Stimulated activated CD8-positive, alpha-beta memory T cell treated with anti-CD3 and anti-CD28 coated beads, Interleukin-15, amount 100 ng/mL, for 4 hours (primary cell): Measurements from ENCODE around the gene CPNE2.

Experiments
- DNase-seq, 2 donors: peaks; one replicate each; pipeline ENCODE4 v3.0.0-alpha.2; 2020; ENCODE audit warnings: low read depth in 2 of 2

Gene CPNE2

DNA sequence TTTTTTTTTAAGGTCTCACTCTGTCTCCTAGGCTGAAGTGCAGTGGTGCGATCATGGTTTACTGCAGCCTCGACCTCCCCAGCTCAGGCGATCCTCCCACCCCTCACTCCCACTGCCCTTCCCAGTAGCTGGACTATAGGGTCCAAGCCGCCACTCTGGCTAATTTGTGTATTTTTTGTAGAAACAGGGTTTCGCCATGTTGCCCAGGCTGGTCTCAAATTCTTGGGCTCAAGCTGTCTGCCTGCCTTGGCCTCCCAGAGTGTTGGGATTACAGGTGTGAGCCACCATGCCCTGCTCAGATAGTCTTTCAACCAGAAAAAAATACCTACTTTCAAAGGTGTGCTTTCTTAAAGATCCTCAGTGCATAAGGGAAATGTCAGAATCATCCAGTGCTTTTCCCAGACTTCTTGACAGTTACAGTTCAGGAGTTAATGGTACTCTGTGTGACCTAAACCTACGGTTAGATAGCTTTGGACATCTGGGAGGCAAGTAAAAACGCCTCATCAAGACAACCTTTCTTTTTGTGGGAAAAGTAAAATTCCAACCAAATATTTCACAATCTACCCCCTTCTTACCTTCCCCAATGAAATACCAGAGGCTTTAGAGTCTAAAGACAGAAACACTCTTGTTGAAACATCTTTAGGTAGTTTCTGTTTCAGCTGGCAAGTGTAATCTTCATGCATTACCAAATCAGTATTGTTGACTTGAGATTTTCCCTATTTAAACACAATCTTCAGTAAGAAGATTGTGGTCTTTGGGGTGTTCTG is 100.5 kb downstream of the CPNE2 start:
- no peak for DNase-seq

DNA sequence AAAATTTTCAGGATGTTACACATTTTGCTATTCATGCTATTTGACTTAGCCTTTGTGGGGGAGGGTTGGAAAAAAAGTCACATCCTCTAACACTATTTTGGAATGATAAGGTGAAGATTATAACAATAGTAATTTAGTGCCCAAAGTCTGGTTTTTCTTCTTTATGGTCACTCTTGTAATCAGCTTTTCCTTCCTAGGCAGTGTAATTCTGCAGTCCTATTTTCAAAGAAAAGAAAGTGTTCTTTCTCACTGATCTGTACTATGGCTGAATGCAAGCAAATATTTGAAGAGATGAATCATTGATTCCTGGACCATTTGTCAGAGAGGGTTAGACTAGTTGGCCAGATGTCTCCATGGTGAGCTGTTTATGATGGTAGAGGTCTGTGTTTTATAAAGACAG is 102.1 kb downstream of the CPNE2 start:
- no peak for DNase-seq

DNA sequence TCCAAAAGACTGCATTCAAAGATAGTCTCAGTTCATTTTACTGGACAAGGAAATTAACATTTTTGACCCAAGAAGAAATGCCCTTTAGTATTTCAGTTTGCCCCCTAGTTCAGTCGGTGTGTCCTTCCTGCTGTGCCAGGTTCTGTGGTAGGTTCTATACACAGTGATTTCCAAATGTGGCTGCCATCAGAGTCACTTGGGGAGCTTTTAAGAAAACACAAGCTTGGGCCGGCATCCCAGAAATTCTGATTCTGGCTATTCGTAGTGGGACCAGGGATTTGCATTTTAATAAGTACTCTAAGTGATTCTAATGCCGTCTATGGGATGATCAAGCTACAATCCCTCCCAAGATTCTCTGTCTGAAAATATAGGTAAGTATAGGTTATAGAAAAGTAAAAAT is 103.9 kb downstream of the CPNE2 start:
- DNase-seq = no peak

DNA sequence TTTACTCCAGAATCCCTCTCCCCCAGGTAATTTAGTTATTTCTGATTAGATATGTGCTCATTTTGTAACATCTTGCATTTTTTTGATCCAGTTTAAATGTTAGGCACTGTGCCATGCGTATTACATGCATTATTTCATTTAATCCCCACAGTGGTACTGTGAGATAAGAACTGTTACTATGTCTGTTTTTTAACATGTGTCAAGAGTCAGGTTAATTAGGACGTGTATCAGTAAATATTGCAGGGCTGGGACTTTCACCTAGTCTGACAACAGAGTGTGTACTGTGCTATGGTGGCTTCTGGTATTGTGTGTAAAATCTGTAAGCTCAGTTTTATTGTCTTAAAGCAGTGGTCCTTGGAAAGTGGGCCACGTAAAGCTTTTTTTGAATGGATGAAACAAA is 104.4 kb downstream of the CPNE2 start:
- DNase-seq = no peak
